ENCODE measurements around the gene TRIM40. TPM values are rescaled to one million over a fixed set of nuclear protein-coding genes. Genes with fewer than 3 reads are reported as not detected.

Gene TRIM40
- total RNA-seq, 1 donor from 2014 or later, result not detected

- H3K4me3 Mint-ChIP-seq, result no peak overlapping the region
- H3K9me3 Mint-ChIP-seq, result no peaks in the 10 kb centered on the region
- peak overlapping the region; percentile 45 for H3K27ac Mint-ChIP-seq (ENCODE audit: unreplicated experiment)
- TF ChIP-seq CTCF (conservative IDR thresholded peaks at IDR 0.05), result no peak
- H3K36me3 Mint-ChIP-seq (ENCODE audit: low read depth), result peaks cover 7% of the 10 kb centered on the region
- no peaks in the 10 kb centered on the region for H3K27me3 Mint-ChIP-seq (ENCODE audit: low read depth)
- H3K4me1 Mint-ChIP-seq, result peaks cover 3% of the 10 kb centered on the region
- no peak for DNase-seq (ENCODE audit: low read depth, low spot score)
Measured at GRCh38 chr6:30195951-30196350, 60.0 kb downstream of the TRIM40 start.

- Mint-ChIP-seq H3K27ac (ENCODE audit: unreplicated experiment) (no peak overlapping the region), H3K27me3 (ENCODE audit: low read depth) (no peaks in the 10 kb centered on the region), H3K9me3 (no peaks in the 10 kb centered on the region), H3K4me3 (no peak overlapping the region), H3K4me1 (peaks cover 3% of the 10 kb centered on the region), H3K36me3 (ENCODE audit: low read depth) (peaks cover 7% of the 10 kb centered on the region)
- no peak for DNase-seq (ENCODE audit: low read depth, low spot score)
- no peak for TF ChIP-seq CTCF (conservative IDR thresholded peaks at IDR 0.05)
Measured at GRCh38 chr6:30196376-30196775, 60.4 kb downstream of the TRIM40 start.

Other genes with a start within 250 kb of the TRIM40 start
- 126 and 131 TPM in 2 replicates for gene HLA-A, start 193.6 kb upstream of the TRIM40 start, total RNA-seq
- 43.3 and 43.8 TPM in 2 replicates for gene POLR1H, start 74.9 kb upstream of the TRIM40 start, total RNA-seq
- gene PPP1R11, start 68.9 kb upstream of the TRIM40 start, total RNA-seq, result 35.6 and 38.1 TPM in 2 replicates
- not detected in 2 replicates for gene RNF39, start 60.4 kb upstream of the TRIM40 start, total RNA-seq
- gene TRIM31, start 23.1 kb upstream of the TRIM40 start, total RNA-seq, result not detected in 2 replicates
- gene TRIM10, start 25.1 kb downstream of the TRIM40 start, total RNA-seq, result not detected in 2 replicates
- gene TRIM15, start 27.4 kb downstream of the TRIM40 start, total RNA-seq, result not detected in 2 replicates
- 36.2 and 36.5 TPM in 2 replicates for gene TRIM26, start 77.3 kb downstream of the TRIM40 start, total RNA-seq
- gene TRIM39, start 190.8 kb downstream of the TRIM40 start, total RNA-seq, result 13.9 and 14.5 TPM in 2 replicates
- 60.6 and 64.8 TPM in 2 replicates for gene RPP21, start 209.0 kb downstream of the TRIM40 start, total RNA-seq